ENCODE data around the gene FRMD4A.

DNA sequence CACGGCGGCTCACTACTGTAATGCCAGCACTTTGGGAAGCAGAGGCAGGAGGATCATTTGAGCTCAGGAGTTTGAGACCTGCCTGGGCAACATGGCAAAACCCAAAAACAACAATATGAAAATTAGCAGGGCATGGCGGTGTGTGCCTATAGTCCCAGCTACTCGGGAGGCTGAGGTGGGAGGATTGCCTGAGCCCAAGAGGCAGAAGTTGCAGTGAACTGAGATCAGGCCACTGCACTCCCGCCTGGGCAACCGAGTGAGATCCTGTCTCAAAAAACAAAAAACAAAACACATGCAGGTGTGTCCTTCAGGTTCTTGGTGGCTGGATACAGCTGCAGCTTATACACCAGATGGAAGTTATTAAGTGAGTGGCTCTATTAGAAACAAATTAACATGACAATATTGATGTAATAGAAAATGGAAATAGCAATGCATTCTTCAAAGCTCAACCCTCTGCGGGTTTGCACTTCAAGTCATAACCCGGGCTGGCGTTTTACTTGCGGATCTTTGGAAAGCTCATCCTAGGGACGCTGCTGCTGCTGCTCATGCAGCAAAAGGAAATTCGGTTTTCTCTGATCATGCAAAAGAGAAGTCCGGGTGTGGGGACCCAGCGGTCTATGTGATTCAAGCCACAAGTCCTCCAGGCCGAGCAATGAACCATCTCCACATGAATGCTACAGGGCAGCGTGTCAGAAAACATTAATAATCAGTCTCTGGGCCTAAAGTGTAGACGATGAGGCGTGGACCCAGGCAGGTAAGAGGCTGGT is 462.0 kb downstream of the FRMD4A start:
- no peak for TF ChIP-seq EZH2phosphoT487 (IDR thresholded peaks at IDR 0.05; ENCODE audit: insufficient read depth, low read depth)
- TF ChIP-seq EZH2 (IDR thresholded peaks at IDR 0.05; ENCODE audit: insufficient read depth, poor library complexity, severe bottlenecking), result no peak
